ENCODE data around the gene TTC39A.
"Not testable (repeated sequence)": the region's sequence is repeated elsewhere in the genome, so short reads cannot be mapped to it uniquely, and the experiment has no call there.

TTC39A gene

GRCh38 chr1:51264451-51264850 lies 65.9 kb downstream of the TTC39A start:
- DNase-seq: no peak

GRCh38 chr1:51263147-51263877 lies 67.0 kb downstream of the TTC39A start:
- DNase-seq: no peak

GRCh38 chr1:51255331-51255730 lies 75.0 kb downstream of the TTC39A start:
- no peak for DNase-seq

GRCh38 chr1:51253691-51254090 lies 76.7 kb downstream of the TTC39A start:
- no peak for DNase-seq

- DNase-seq: no peak
Measured at GRCh38 chr1:51252366-51252765, 78.0 kb downstream of the TTC39A start.

GRCh38 chr1:51251165-51251564 lies 79.2 kb downstream of the TTC39A start:
- not testable (repeated sequence) for DNase-seq

- DNase-seq: not testable (repeated sequence)
Measured at GRCh38 chr1:51250729-51251128, 79.6 kb downstream of the TTC39A start.

GRCh38 chr1:51249445-51249844 lies 80.9 kb downstream of the TTC39A start:
- DNase-seq: no peak

- no peak for DNase-seq
Measured at GRCh38 chr1:51247499-51247898, 82.9 kb downstream of the TTC39A start.

- no peak for DNase-seq
Measured at GRCh38 chr1:51247022-51247421, 83.3 kb downstream of the TTC39A start.

GRCh38 chr1:51242546-51242945 lies 87.8 kb downstream of the TTC39A start:
- DNase-seq: no peak

- DNase-seq: no peak
Measured at GRCh38 chr1:51241119-51241518, 89.2 kb downstream of the TTC39A start.

- no peak for DNase-seq
Measured at GRCh38 chr1:51240084-51240483, 90.3 kb downstream of the TTC39A start.

- no peak for DNase-seq
Measured at GRCh38 chr1:51238034-51238403, 92.3 kb downstream of the TTC39A start.

- DNase-seq: no peak
Measured at GRCh38 chr1:51237351-51238033, 92.9 kb downstream of the TTC39A start.
